ENCODE results near the gene WDPCP.

The WDPCP gene

GRCh38 chr2:63272560-63272959, 315.7 kb downstream of the WDPCP start:
- TF ChIP-seq TAF1 (IDR thresholded peaks at IDR 0.05; ENCODE audit: borderline replicate concordance, low read depth, low read length) (no peak), POLR2A (IDR thresholded peaks at IDR 0.05; ENCODE audit: low read depth, low read length) (no peak), POLR2AphosphoS5 (IDR thresholded peaks at IDR 0.05; ENCODE audit: low read depth, low read length) (no peak)
- FAIRE-seq, result no peak

GRCh38 chr2:63270717-63271116, 317.6 kb downstream of the WDPCP start:
- TF ChIP-seq POLR2A (IDR thresholded peaks at IDR 0.05; ENCODE audit: low read depth, low read length), result no peak
- no peak for TF ChIP-seq POLR2AphosphoS5 (IDR thresholded peaks at IDR 0.05; ENCODE audit: low read depth, low read length)
- TF ChIP-seq TAF1 (IDR thresholded peaks at IDR 0.05; ENCODE audit: borderline replicate concordance, low read depth, low read length), result no peak
- no peak for FAIRE-seq
- no peak for DNase-seq (ENCODE audit: insufficient read length)

More at GRCh38 chr2:63272560-63272959, 315.7 kb downstream of the WDPCP start:
- no peak for DNase-seq (ENCODE audit: insufficient read length)

GRCh38 chr2:63268946-63269345, 319.3 kb downstream of the WDPCP start:
- TF ChIP-seq POLR2A (IDR thresholded peaks at IDR 0.05; ENCODE audit: low read depth, low read length), result no peak
- no peak for TF ChIP-seq POLR2AphosphoS5 (IDR thresholded peaks at IDR 0.05; ENCODE audit: low read depth, low read length)
- TF ChIP-seq TAF1 (IDR thresholded peaks at IDR 0.05; ENCODE audit: borderline replicate concordance, low read depth, low read length), result no peak
- DNase-seq (ENCODE audit: insufficient read length) (no peak), FAIRE-seq (no peak)

GRCh38 chr2:63261137-63261621, 327.1 kb downstream of the WDPCP start:
- no peak for FAIRE-seq
- no peak for DNase-seq (ENCODE audit: insufficient read length)
- TF ChIP-seq TAF1 (IDR thresholded peaks at IDR 0.05; ENCODE audit: borderline replicate concordance, low read depth, low read length) (no peak), POLR2A (IDR thresholded peaks at IDR 0.05; ENCODE audit: low read depth, low read length) (no peak), POLR2AphosphoS5 (IDR thresholded peaks at IDR 0.05; ENCODE audit: low read depth, low read length) (no peak)

GRCh38 chr2:63257473-63257872, 330.8 kb downstream of the WDPCP start:
- DNase-seq (ENCODE audit: insufficient read length), result no peak
- no peak for FAIRE-seq
- TF ChIP-seq TAF1 (IDR thresholded peaks at IDR 0.05; ENCODE audit: borderline replicate concordance, low read depth, low read length), result no peak
- TF ChIP-seq POLR2A (IDR thresholded peaks at IDR 0.05; ENCODE audit: low read depth, low read length), result no peak
- no peak for TF ChIP-seq POLR2AphosphoS5 (IDR thresholded peaks at IDR 0.05; ENCODE audit: low read depth, low read length)

- no peak for TF ChIP-seq POLR2A (IDR thresholded peaks at IDR 0.05; ENCODE audit: low read depth, low read length)
- TF ChIP-seq TAF1 (IDR thresholded peaks at IDR 0.05; ENCODE audit: borderline replicate concordance, low read depth, low read length), result no peak
- TF ChIP-seq POLR2AphosphoS5 (IDR thresholded peaks at IDR 0.05; ENCODE audit: low read depth, low read length), result no peak
- DNase-seq (ENCODE audit: insufficient read length), result no peak
- no peak for FAIRE-seq
Observed at GRCh38 chr2:63249161-63249560, 339.1 kb downstream of the WDPCP start.

GRCh38 chr2:63242747-63243146, 345.5 kb downstream of the WDPCP start:
- TF ChIP-seq POLR2AphosphoS5 (IDR thresholded peaks at IDR 0.05; ENCODE audit: low read depth, low read length), result no peak
- TF ChIP-seq POLR2A (IDR thresholded peaks at IDR 0.05; ENCODE audit: low read depth, low read length), result no peak
- no peak for TF ChIP-seq TAF1 (IDR thresholded peaks at IDR 0.05; ENCODE audit: borderline replicate concordance, low read depth, low read length)
- FAIRE-seq (no peak), DNase-seq (ENCODE audit: insufficient read length) (no peak)

- FAIRE-seq, result no peak
- TF ChIP-seq POLR2AphosphoS5 (IDR thresholded peaks at IDR 0.05; ENCODE audit: low read depth, low read length), result no peak
- TF ChIP-seq POLR2A (IDR thresholded peaks at IDR 0.05; ENCODE audit: low read depth, low read length), result no peak
- no peak for TF ChIP-seq TAF1 (IDR thresholded peaks at IDR 0.05; ENCODE audit: borderline replicate concordance, low read depth, low read length)
- DNase-seq (ENCODE audit: insufficient read length), result no peak
Observed at GRCh38 chr2:63225964-63226686, 362.2 kb downstream of the WDPCP start.

- TF ChIP-seq TAF1 (IDR thresholded peaks at IDR 0.05; ENCODE audit: borderline replicate concordance, low read depth, low read length) (no peak), POLR2A (IDR thresholded peaks at IDR 0.05; ENCODE audit: low read depth, low read length) (no peak), POLR2AphosphoS5 (IDR thresholded peaks at IDR 0.05; ENCODE audit: low read depth, low read length) (no peak)
- FAIRE-seq, result no peak
- no peak for DNase-seq (ENCODE audit: insufficient read length)
Observed at GRCh38 chr2:63218800-63219526, 369.3 kb downstream of the WDPCP start.

- TF ChIP-seq TAF1 (IDR thresholded peaks at IDR 0.05; ENCODE audit: borderline replicate concordance, low read depth, low read length) (no peak), POLR2A (IDR thresholded peaks at IDR 0.05; ENCODE audit: low read depth, low read length) (no peak), POLR2AphosphoS5 (IDR thresholded peaks at IDR 0.05; ENCODE audit: low read depth, low read length) (no peak)
- no peak for FAIRE-seq
Observed at GRCh38 chr2:63195310-63195709, 393.0 kb downstream of the WDPCP start.

GRCh38 chr2:63194175-63194574, 394.1 kb downstream of the WDPCP start:
- no peak for DNase-seq (ENCODE audit: insufficient read length)
- TF ChIP-seq POLR2AphosphoS5 (IDR thresholded peaks at IDR 0.05; ENCODE audit: low read depth, low read length) (no peak), POLR2A (IDR thresholded peaks at IDR 0.05; ENCODE audit: low read depth, low read length) (no peak), TAF1 (IDR thresholded peaks at IDR 0.05; ENCODE audit: borderline replicate concordance, low read depth, low read length) (no peak)
- no peak for FAIRE-seq

More at GRCh38 chr2:63195310-63195709, 393.0 kb downstream of the WDPCP start:
- no peak for DNase-seq (ENCODE audit: insufficient read length)
